Adipocyte (in vitro differentiated cells): Measurements from ENCODE around the gene NFATC3.

Experiments
- DNase-seq: peaks from one replicate; pipeline ENCODE4 v3.0.0-alpha.2; 2015; ENCODE audit warnings: low read depth
- H3K27me3 ChIP-seq: replicated peaks from 2 replicates; pipeline ENCODE4 v1.7.0; 2013; ENCODE audit warnings: mild to moderate bottlenecking, low read length, moderate library complexity; ENCODE audit not compliant: control insufficient read depth, insufficient read depth
- H3K36me3 ChIP-seq: 2 replicates; pipeline ENCODE4 v1.7.0; 2013; ENCODE audit warnings: low read length, mild to moderate bottlenecking, moderate library complexity; ENCODE audit not compliant: control insufficient read depth, insufficient read depth, severe bottlenecking
- H3K4me1 ChIP-seq: 2 replicates; pipeline ENCODE4 v1.7.0; 2013; ENCODE audit warnings: mild to moderate bottlenecking, low read length, moderate library complexity; ENCODE audit not compliant: control insufficient read depth, insufficient read depth
- H3K4me3 ChIP-seq: 2 replicates; pipeline ENCODE4 v1.7.0; 2013; ENCODE audit warnings: mild to moderate bottlenecking, low read length, moderate library complexity
- H3K9ac ChIP-seq: 2 replicates; pipeline ENCODE4 v1.7.0; 2013; ENCODE audit warnings: mild to moderate bottlenecking, low read length, moderate library complexity
- H3K9me3 ChIP-seq: 2 replicates; pipeline ENCODE4 v1.7.0; 2013; ENCODE audit warnings: mild to moderate bottlenecking, low read length, moderate library complexity; ENCODE audit not compliant: control insufficient read depth

The NFATC3 gene

DNA sequence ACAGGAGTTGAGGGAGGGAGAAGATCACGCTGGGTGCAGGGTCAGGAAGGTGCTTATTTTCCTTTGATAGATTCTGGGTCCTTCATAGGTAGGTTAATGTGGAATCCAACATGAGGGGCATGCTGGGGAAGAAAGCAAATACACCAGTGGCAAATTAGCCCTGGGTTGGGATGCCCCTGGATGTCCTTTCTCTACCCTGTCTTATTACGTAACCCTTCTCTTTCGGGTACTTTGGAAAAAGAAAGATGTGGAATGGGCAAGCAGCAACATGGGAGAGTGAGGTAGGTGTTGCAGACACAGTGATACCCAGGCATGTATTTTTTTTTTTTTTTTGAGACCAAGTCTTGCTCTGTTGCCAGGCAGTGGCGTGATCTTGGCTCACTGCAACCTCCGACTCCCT, 188.3 kb downstream of the NFATC3 start:
- DNase-seq, result no peak

DNA sequence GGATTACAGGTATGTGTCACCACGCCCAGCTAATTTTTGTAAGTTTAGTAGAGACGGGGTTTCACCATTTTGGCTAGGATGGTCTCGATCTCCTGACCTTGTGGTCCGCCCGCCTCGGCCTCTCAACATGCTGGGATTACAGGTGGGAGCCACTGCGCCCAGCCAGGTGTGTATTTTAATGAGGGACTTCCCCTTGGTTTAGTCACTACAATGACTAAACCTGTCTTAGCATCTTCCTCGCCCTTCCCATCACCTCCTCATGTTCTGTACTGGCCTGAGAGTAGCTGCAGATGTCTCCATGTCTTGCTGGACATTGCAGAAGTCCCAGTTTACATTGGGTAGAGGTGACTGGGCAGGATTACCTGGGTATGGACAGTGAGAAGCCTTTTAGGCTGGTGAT, 188.7 kb downstream of the NFATC3 start:
- H3K4me3 ChIP-seq, result no peak overlapping the region
- H3K9me3 ChIP-seq, result no peaks in the 10 kb centered on the region
- DNase-seq, result no peak
- no peak overlapping the region for H3K9ac ChIP-seq
- H3K4me1 ChIP-seq, result peaks cover 70% of the 10 kb centered on the region
- no peaks in the 10 kb centered on the region for H3K27me3 ChIP-seq
- peaks cover 66% of the 10 kb centered on the region for H3K36me3 ChIP-seq

More for the DNA sequence above, 188.3 kb downstream of the NFATC3 start:
- no peaks in the 10 kb centered on the region for H3K27me3 ChIP-seq
- no peak overlapping the region for H3K4me3 ChIP-seq
- no peak overlapping the region for H3K9ac ChIP-seq
- peaks cover 72% of the 10 kb centered on the region for H3K4me1 ChIP-seq
- H3K9me3 ChIP-seq, result no peaks in the 10 kb centered on the region
- H3K36me3 ChIP-seq, result peaks cover 68% of the 10 kb centered on the region

DNA sequence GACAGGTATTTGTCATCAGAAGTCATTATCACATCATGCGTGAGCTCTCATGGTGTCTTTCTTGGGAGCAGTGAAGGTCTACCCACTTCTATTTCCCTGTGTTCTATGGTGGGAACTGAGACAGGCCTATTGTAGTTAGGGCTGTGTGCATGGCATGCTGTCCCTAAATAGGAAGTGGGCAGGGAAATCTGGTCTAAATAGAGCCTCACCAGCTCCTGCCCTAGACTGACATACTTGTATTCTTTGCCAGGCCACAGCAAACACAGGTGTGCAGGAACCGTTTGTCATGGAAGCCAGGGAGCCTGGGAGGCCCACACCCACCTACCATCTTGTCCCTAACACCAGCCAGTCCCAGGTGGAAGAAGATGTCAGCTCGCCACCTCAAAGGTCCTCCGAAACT, 189.3 kb downstream of the NFATC3 start:
- Histone ChIP-seq H3K27me3 (no peaks in the 10 kb centered on the region), H3K9me3 (no peaks in the 10 kb centered on the region), H3K4me1 (peaks cover 68% of the 10 kb centered on the region), H3K9ac (no peak overlapping the region), H3K4me3 (no peak overlapping the region), H3K36me3 (peaks cover 66% of the 10 kb centered on the region)
- DNase-seq, result no peak

DNA sequence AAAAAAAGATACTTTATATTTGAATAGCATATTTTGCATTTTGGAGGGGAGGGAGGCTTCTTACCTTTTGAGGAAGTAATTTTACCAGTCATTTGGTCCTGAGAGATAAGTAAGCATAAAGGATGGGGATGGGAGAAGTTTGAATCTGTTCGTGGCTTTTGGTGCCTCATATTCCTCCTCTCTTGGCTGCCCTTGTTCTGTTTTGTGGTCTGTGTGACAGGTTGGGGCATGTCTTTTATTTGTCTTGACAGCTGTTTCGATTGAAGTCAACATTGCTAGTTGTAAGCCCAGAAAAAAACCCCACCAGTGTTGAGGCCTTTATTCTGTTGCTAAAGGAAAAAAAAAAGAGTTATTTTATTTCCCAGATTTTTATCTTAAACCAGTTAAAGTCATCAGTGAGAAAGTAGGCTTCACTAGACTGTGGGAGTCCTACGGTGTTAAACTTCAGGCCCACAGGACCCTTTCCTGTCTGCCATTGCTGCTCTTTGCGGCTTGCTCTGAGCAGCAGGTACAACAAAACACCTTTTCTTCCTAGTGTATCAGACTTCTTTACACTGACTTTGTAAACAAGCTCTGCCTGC, 190.5 kb downstream of the NFATC3 start:
- H3K36me3 ChIP-seq, result peaks cover 67% of the 10 kb centered on the region

DNA sequence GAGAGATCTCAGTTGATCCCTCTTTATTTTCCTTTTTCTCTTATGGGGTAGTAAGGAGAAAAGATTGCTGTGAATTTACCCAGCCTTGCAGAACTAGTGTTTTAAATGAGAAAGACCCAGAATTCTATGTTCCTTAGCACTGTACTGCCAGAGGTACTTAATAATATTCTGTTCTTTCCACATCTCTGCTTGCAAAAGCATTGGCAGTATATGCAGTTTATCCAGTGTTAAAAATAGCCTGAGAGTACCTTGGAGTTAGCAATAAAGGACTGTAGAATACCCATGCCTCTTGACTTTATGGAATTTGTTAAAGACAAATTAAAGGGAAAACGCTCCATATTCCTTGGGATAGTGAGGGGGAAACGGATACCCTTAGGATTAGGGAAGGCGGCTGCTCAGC, 191.1 kb downstream of the NFATC3 start:
- Histone ChIP-seq H3K9me3 (no peaks in the 10 kb centered on the region), H3K4me3 (peak overlapping the region; percentile 50), H3K9ac (peak overlapping the region; percentile 87), H3K36me3 (peaks cover 64% of the 10 kb centered on the region), H3K27me3 (no peaks in the 10 kb centered on the region), H3K4me1 (peaks cover 73% of the 10 kb centered on the region)
- no peak for DNase-seq

More for the DNA sequence above, 190.5 kb downstream of the NFATC3 start:
- H3K27me3 ChIP-seq, result no peaks in the 10 kb centered on the region
- no peak for DNase-seq
- H3K9ac ChIP-seq, result peak overlapping the region; percentile 87
- H3K9me3 ChIP-seq, result no peaks in the 10 kb centered on the region
- H3K4me3 ChIP-seq, result peak overlapping the region; percentile 50
- H3K4me1 ChIP-seq, result peaks cover 73% of the 10 kb centered on the region
